K562 (cell line): ENCODE results near the gene ANAPC10. TPM values are rescaled to one million over a fixed set of nuclear protein-coding genes. Genes with fewer than 3 reads are reported as not detected.

ENCODE experiments used
- BCL6 ChIP-seq: fragments of 250-450 bp; sonication (Bioruptor Pico); IDR thresholded peaks from 2 replicates; pipeline ENCODE4 v1.4.0; 2020
- C11orf30 ChIP-seq: fragments of 450-650 bp; IDR thresholded peaks from 2 replicates; pipeline ENCODE4 v1.6.1; 2016; ENCODE audit warnings: low read depth, mild to moderate bottlenecking
- CCAR2 ChIP-seq: fragments of 200-400 bp; formaldehyde crosslinking; IDR thresholded peaks from 2 replicates; pipeline ENCODE4 v1.6.1; 2017; ENCODE audit warnings: mild to moderate bottlenecking, low read depth, low read length
- CREB5 ChIP-seq: fragments of 250-450 bp; sonication (Bioruptor Pico); IDR thresholded peaks from 2 replicates; pipeline ENCODE4 v1.5.0; 2020; ENCODE audit warnings: mild to moderate bottlenecking
- ESRRA ChIP-seq: fragments of 450-650 bp; IDR thresholded peaks from 2 replicates; pipeline ENCODE4 v1.6.1; 2014; ENCODE audit warnings: low read depth, mild to moderate bottlenecking, moderate library complexity, borderline replicate concordance
- LCOR ChIP-seq: sonication (generic); formaldehyde crosslinking; IDR thresholded peaks from 2 replicates; pipeline ENCODE4 v1.8.0; 2022; ENCODE audit warnings: mild to moderate bottlenecking, missing genetic modification reagents
- MGA ChIP-seq: fragments of 450-650 bp; IDR thresholded peaks from 2 replicates; pipeline ENCODE4 v1.6.1; 2016; ENCODE audit warnings: mild to moderate bottlenecking, moderate library complexity
- PML ChIP-seq: IDR thresholded peaks from 2 replicates; pipeline ENCODE4 v1.6.1; 2012; ENCODE audit warnings: low read length, inconsistent platforms
- SIN3A ChIP-seq, 2 experiments: fragments of 150-350 bp in 1 of 2; IDR thresholded peaks; 2 replicates each; pipeline ENCODE4 v1.6.1; 2011 to 2016; ENCODE audit warnings: borderline replicate concordance in 2 of 2, low read depth in 2 of 2, low read length in 2 of 2, mild to moderate bottlenecking in 2 of 2, moderate library complexity in 2 of 2; ENCODE audit not compliant: control insufficient read depth in 1 of 2
- SREBF2 ChIP-seq: sonication (generic); formaldehyde crosslinking; IDR thresholded peaks from 2 replicates; pipeline ENCODE4 v1.4.0; 2020; ENCODE audit warnings: mild to moderate bottlenecking, missing genetic modification reagents
- TAF9B ChIP-seq: fragments of 450-650 bp; IDR thresholded peaks from 2 replicates; pipeline ENCODE4 v1.6.1; 2018; ENCODE audit warnings: mild to moderate bottlenecking; ENCODE audit not compliant: partially characterized antibody
- YBX1 ChIP-seq: fragments of 450-650 bp; IDR thresholded peaks from 2 replicates; pipeline ENCODE4 v1.7.1; 2016; ENCODE audit warnings: mild to moderate bottlenecking
- ZNF274 ChIP-seq: IDR thresholded peaks from 2 replicates; pipeline ENCODE4 v1.6.1; 2011; ENCODE audit warnings: low read depth, mild to moderate bottlenecking, low read length, moderate library complexity, borderline replicate concordance
- ZNF77 ChIP-seq: fragments of 250-450 bp; sonication (Bioruptor Pico); IDR thresholded peaks from 2 replicates; pipeline ENCODE4 v1.5.0; 2020
- polyA plus RNA-seq, 8 experiments: library from polyadenylated mRNA; depleted of rRNA in 4 of 8; stranded (reverse) in 5 of 8; unstranded in 3 of 8; fragments of >200 nt; fragmentation: Nextera tagmentation in 2 of 8; fragmentation: Illumina TruSeq in 1 of 8; extraction: Ambion mirVana in 2 of 8; extraction: Trizol in 1 of 8; gene quantifications; 2 replicates each; pipeline versions ENCODE4 v1.2.1 to v1.2.3, GENCODE V29; 2011 to 2014; ENCODE audit warnings: inconsistent platforms in 1 of 8, missing spikeins in 1 of 8
- total RNA-seq, 7 experiments: library from RNA; depleted of rRNA in 6 of 7; stranded (reverse); fragments of >200 nt in 6 of 7; fragmentation: Illumina TruSeq in 2 of 7; extraction: Trizol in 2 of 7; gene quantifications; 2 replicates each; pipeline versions ENCODE4 v1.2.1 to v1.2.3, GENCODE V29; 2011 to 2021; ENCODE audit warnings: low replicate concordance in 1 of 7

The ANAPC10 gene
- total and polyA plus RNA-seq, 9 of the 15 experiments (the other 6 are each of a cell fraction or from before 2014, with no cell fraction given), result 31.0 to 96.2 (median 60.3) TPM

GRCh38 chr4:145097821-145098674, at the start of gene ANAPC10, which contains the start of gene ABCE1 (continued):
- TF ChIP-seq CCAR2 (no peak), ZNF274 (no peak), C11orf30 (peak; percentile 91), CREB5 (peak; percentile 78), SREBF2 (CRISPR knock-in tag) (no peak), ZNF77 (CRISPR knock-in tag) (no peak), YBX1 (no peak), BCL6 (CRISPR knock-in tag) (no peak), ESRRA (0 out of 2 replicates have a peak, but pooled peaks have one; percentile 27), TAF9B (peak; percentile 84), MGA (peak; percentile 83), PML (peak; percentile 76), LCOR (CRISPR knock-in tag) (peak; percentile 50; the same call in 1 of the 2 replicates), SIN3A (IDR thresholded peaks at IDR 0.05; ENCODE audit: borderline replicate concordance in 2 of 2, control insufficient read depth in 1 of 2, low read depth in 2 of 2, low read length in 2 of 2) (peak; percentile 89 to 97; a peak in 3 of 4 replicates)
